AG04450 (cell line): ENCODE data around the gene LTBP2. TPM values are rescaled to one million over a fixed set of nuclear protein-coding genes. Genes with fewer than 3 reads are reported as not detected.
A peak's percentile ranks its signal among the peaks of the same experiment; 100 is the strongest.

Experiments used
- CTCF ChIA-PET: fragments of 300-600, 350-600 bp; formaldehyde crosslinking; extraction: SDS; loops from one replicate; lab custom pipeline; 2022; ENCODE audit warnings: antibody characterized with exemption, inconsistent platforms; lab: Charles Lee
- POLR2A ChIA-PET: fragments of 350-600 bp; formaldehyde crosslinking; extraction: SDS; loops from one replicate; lab custom pipeline; 2021; ENCODE audit warnings: antibody characterized with exemption, inconsistent platforms; lab: Yijun Ruan, JAX
- DNase-seq: peaks from one replicate; pipeline ENCODE4 v3.0.0-alpha.2; 2011; ENCODE audit warnings: low read depth, low spot score
- H3K27ac ChIP-seq: one replicate; pipeline ENCODE4 v1.5.1; 2012; ENCODE audit warnings: low read depth, low read length, control low read depth
- H3K27me3 ChIP-seq: one replicate; pipeline ENCODE4 v1.6.0; 2012; ENCODE audit warnings: low read length; ENCODE audit not compliant: control insufficient read depth, insufficient read depth
- H3K4me3 ChIP-seq: 2 replicates; pipeline ENCODE4 v1.5.1; 2011; ENCODE audit warnings: mild to moderate bottlenecking, low read depth, low read length, control low read depth
- H3K9me3 ChIP-seq: 2 replicates; pipeline ENCODE4 v1.5.1; 2012; ENCODE audit warnings: low read length; ENCODE audit not compliant: control insufficient read depth, insufficient read depth
- polyA plus RNA-seq: library from polyadenylated mRNA; depleted of rRNA; stranded (reverse); fragments of >200 nt; gene quantifications from 2 replicates; pipeline ENCODE4 v1.2.3, GENCODE V29; 2011
- TF ChIP-seq, protein P1 (sequence below): IDR thresholded peaks from 2 replicates; pipeline ENCODE4 v1.5.1; 2011; ENCODE audit warnings: low read depth, low read length, control low read depth, inconsistent platforms

Gene LTBP2
- polyA plus RNA-seq, 1 experiment = 44.3 TPM

DNA sequence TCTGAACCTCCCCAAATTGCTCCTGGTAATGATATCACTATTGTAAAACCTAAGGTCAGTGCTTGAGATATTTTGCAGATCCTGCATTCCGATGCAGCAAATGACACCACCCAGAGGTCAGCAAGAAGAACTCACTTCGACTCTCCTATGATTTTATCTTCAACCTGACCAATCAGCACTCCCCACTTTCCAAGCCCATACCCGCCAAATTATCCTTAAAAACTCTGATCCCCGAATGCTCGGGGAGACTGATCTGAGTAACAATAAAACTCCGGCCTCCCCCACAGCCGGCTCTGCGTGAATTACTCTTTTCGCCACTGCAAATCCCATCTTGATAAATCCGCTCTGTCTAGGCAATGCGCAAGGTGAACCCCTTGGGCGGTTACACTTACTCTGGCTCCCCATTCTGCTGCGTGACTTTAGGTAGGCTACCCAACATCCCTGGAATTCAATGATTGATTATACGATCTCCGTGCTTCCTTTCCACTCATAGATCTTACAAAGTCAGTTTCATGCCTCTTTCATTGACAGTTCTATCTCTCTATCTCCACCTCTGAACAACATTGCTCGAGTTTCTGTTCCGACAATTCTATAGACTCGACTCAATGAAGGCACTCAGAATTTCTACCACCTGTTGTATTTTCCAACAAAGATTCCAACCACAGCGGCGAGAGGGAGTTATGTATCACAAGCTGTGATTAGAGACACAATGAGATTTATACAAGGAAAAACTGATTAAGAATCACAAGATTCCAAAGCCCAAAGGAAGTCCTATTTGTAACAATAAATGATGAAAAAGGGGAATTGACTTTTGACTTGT, 119.9 kb downstream of the LTBP2 start:
- Histone ChIP-seq H3K9me3 (peaks cover 2% of the 10 kb centered on the region; the same call in 1 of the 2 replicates), H3K27ac (no peak overlapping the region), H3K27me3 (no peaks in the 10 kb centered on the region), H3K4me3 (peak overlapping the region; percentile 80)
- TF ChIP-seq, protein P1, sequence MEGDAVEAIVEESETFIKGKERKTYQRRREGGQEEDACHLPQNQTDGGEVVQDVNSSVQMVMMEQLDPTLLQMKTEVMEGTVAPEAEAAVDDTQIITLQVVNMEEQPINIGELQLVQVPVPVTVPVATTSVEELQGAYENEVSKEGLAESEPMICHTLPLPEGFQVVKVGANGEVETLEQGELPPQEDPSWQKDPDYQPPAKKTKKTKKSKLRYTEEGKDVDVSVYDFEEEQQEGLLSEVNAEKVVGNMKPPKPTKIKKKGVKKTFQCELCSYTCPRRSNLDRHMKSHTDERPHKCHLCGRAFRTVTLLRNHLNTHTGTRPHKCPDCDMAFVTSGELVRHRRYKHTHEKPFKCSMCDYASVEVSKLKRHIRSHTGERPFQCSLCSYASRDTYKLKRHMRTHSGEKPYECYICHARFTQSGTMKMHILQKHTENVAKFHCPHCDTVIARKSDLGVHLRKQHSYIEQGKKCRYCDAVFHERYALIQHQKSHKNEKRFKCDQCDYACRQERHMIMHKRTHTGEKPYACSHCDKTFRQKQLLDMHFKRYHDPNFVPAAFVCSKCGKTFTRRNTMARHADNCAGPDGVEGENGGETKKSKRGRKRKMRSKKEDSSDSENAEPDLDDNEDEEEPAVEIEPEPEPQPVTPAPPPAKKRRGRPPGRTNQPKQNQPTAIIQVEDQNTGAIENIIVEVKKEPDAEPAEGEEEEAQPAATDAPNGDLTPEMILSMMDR = peak; percentile 12; the same call in 1 of the 2 replicates
- no peak for DNase-seq
- ChIA-PET CTCF (interaction anchor here (0.6 to 1.7 kb wide), 2 partner anchors 10 to 106 kb away, joined by 3 to 5 read pairs; no protein-coding TSS in a partner anchor), POLR2A (no interaction called here)

DNA sequence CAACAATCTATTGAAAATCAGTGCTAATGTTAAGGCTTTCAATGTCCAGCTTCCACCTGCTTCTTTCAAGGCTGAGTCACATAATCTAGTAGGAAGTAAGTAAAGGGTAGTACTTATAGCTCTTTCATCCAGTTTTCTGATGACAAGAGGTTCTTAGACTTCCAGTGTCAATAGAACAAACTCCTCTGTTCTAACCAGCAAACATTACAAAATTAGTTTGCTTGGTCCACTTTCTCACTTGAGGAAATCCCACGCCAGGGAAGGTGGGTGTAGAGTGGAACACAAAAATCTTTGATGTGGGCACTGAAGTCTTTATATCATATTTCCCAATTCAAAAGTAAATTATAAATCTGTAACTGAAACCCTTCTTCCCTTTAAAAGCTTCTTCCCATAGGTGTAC, 121.6 kb downstream of the LTBP2 start:
- H3K4me3 ChIP-seq = no peak overlapping the region
- CTCF ChIA-PET = interaction anchor here (1.3 kb wide), 1 partner anchor 11 kb away, joined by 4 read pairs; no protein-coding TSS in a partner anchor

DNA sequence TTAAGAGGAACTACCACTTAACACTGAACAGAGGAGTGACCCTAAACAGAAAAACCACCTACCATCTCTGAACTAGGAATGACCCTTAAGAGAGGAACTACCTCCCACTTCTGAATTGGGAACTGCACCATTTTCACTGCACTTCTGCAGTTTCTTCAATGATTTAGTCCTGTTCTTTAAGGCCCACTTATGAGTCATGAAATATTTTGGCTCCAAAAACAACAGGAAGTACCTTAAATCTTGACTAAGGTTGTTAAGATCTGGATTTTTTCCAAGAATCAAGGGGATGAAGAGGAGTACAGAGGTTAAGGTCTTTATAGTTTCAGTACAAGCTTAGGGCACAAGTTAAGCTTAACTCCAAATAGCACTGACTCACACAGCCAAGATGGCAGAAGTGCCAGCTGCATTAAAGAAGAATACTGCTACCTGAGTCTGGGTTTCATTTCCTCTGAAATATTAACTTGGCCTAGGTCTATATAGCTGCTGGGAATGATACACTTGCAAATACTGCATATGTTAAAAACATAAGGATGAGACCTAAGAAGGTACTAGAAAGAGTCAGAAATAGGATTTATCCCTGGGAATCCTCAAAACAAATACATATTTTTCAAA, 123.1 kb downstream of the LTBP2 start:
- ChIA-PET CTCF (no interaction called here), POLR2A (no interaction called here)
- TF ChIP-seq, protein P1 = no peak
- Histone ChIP-seq H3K27ac (no peak overlapping the region), H3K27me3 (no peaks in the 10 kb centered on the region), H3K4me3 (no peak overlapping the region), H3K9me3 (peaks cover 2% of the 10 kb centered on the region; the same call in 1 of the 2 replicates)
- DNase-seq = no peak

More for the DNA sequence above, 121.6 kb downstream of the LTBP2 start:
- no peak for DNase-seq
- POLR2A ChIA-PET = no interaction called here
- peaks cover 2% of the 10 kb centered on the region; the same call in 1 of the 2 replicates for H3K9me3 ChIP-seq
- TF ChIP-seq, protein P1 = no peak
- H3K27ac ChIP-seq = no peak overlapping the region
- no peaks in the 10 kb centered on the region for H3K27me3 ChIP-seq

DNA sequence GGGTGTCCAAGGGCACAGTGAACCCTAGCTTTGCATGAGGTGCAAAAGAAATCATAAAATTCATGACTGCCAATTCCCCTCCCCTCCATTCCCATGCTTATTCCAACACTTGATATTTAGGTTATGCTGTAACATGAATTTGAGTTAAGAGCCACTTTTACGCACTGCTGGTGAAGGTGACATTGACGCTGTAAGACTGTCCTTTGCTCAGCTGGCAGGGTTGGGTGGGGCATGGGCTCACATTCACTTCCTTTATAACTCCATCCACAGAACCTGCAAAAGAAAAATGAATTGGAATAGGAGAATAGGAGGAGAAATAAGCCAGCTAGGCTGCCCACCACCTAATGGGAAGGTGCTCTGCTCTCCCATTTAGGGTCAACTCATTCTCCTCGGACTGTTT, 125.9 kb downstream of the LTBP2 start:
- Histone ChIP-seq H3K27me3 (no peaks in the 10 kb centered on the region), H3K9me3 (no peaks in the 10 kb centered on the region), H3K4me3 (no peak overlapping the region), H3K27ac (no peak overlapping the region)
- DNase-seq = no peak
- ChIA-PET CTCF (interaction anchor here (0.6 to 2.8 kb wide), 5 partner anchors 15 to 276 kb away, joined by 3 to 9 read pairs (median 3); no protein-coding TSS in a partner anchor), POLR2A (no interaction called here)
- TF ChIP-seq, protein P1 = no peak

DNA sequence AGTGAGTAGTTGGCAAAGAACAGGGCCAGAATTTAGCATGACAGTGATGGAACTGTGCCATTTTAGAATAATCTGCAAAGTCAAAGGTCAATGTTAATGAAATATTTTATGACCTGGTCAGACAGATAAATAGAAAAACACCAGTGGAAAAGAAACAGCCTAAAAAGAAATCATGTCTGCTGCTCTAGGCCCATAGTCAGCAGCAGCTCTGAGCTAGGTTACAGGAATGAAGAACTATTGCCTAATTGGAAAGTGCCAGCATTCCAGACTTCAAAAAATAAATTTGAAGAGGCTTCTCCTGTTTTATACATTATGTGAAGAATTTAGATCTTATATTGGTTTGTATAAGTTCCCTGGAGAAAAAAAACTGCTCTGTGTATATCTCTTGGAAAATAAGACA, 128.7 kb downstream of the LTBP2 start:
- POLR2A ChIA-PET = no interaction called here
- H3K4me3 ChIP-seq = no peak overlapping the region
- CTCF ChIA-PET = no interaction called here
- no peaks in the 10 kb centered on the region for H3K9me3 ChIP-seq
- TF ChIP-seq, protein P1 = no peak
- H3K27ac ChIP-seq = no peak overlapping the region
- DNase-seq = no peak
- no peaks in the 10 kb centered on the region for H3K27me3 ChIP-seq
